Pulmonary artery endothelial cell (primary cell): ENCODE data around the gene ENTREP3. TPM values are rescaled to one million over a fixed set of nuclear protein-coding genes. Genes with fewer than 3 reads are reported as not detected.
"Not testable (repeated sequence)": the region's sequence is repeated elsewhere in the genome, so short reads cannot be mapped to it uniquely, and the experiment has no call there.

Experiments used
- DNase-seq: peaks from one replicate; pipeline ENCODE4 v3.0.0-alpha.2; 2011; ENCODE audit warnings: low read depth, low spot score
- total RNA-seq: library from RNA; depleted of rRNA; stranded (reverse); fragments of >200 nt; gene quantifications from 2 replicates; pipeline ENCODE4 v1.2.3, GENCODE V29; 2014

ENTREP3 gene
- total RNA-seq, 1 donor from 2014 or later = 4.9 TPM

DNA sequence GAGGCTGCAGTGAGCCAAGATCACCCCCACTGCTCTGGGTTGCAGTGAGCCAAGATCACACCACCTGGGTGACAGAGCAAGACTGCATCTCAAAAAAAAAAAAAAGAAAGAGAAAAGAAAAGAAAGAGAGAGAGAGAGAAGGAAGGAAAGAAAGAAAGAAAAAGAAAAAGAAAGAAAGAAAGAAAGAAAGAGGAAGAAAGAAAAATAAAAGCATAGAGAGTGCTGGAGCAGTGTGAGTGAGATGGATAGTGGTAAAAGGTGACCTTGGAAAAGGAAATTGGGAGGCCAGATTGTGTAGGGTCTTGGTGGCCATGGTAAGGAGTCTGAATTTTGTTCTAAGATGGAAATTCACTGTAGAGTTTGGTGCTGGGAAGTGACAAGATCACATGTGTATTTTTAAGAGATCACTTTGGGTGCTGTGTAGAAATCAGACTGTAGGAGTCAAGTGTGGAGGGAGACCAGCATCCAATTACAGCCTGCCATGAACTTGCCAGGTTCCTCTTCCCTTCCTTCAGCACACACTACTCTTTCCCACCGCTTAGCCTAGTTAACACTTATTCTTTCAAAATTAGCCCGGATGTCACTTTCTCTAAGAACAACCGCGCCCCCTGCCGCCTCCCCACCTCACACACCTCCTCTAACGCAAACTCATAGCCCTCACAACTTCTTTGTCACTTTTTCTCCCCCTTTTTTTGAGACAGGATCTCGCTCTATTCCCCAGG is 28.9 kb downstream of the ENTREP3 start:
- peak; percentile 57 for DNase-seq

DNA sequence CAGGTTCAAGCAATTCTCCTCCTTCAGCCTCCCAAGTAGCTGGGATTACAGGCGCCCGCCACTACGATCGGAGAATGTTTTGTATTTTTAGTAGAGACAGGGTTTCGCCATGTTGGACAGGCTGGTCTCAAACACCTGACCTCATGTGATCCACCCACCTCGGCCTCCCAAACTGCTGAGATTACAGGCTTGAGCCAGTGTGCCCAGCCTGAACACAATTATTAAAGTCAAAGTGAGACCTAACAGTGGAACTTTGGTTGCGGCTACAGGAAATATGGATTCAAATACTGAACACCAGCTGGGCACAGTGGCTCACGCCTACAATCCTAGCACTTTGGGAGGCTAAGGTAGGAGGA is 29.9 kb downstream of the ENTREP3 start:
- DNase-seq = not testable (repeated sequence)

GRCh38 chr1:155223047-155223446 is 32.2 kb downstream of the ENTREP3 start:
- no peak for DNase-seq

GRCh38 chr1:155220211-155220965 is 34.9 kb downstream of the ENTREP3 start:
- DNase-seq = not testable (repeated sequence)

- DNase-seq = no peak
Observed at GRCh38 chr1:155219592-155220031, 35.7 kb downstream of the ENTREP3 start.

DNA sequence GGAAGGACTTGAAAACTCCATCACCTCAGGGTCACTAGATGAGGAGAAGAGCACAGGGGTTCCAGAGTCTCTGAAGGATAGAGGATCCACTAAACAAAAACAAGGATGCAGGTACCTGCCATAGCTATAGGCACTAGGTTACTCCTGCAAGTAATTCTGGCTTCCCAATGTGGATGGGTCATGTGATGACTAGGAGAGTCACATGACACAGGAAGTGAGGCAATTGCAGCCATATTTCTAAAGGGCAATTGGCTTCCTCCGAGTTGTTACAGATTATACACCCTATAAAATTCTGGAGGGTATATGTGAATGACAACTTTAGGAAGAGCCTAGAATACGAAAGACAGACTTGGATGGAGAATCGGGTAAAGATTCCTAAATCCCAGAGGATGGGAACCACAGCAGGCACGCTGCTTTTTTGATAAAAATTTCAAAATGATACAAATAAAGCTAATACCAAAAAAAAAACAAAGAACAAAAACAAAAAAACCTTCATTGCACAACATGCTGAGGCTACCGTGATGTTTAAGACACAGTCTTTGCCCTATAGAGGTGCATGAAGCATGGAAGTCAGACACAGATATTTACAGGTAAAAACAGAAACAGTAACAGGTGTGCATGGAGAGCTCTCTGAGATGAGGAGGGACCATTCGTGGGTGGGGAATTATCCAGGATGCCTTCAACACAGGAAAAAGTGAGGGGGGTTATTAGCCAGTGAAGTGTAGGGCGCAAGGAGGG is 36.3 kb downstream of the ENTREP3 start:
- no peak for DNase-seq

GRCh38 chr1:155214702-155215101 is 40.6 kb downstream of the ENTREP3 start:
- not testable (repeated sequence) for DNase-seq

GRCh38 chr1:155212051-155212440 is 43.2 kb downstream of the ENTREP3 start:
- DNase-seq = not testable (repeated sequence)

- not testable (repeated sequence) for DNase-seq
Observed at GRCh38 chr1:155211381-155212050, 43.8 kb downstream of the ENTREP3 start.

DNA sequence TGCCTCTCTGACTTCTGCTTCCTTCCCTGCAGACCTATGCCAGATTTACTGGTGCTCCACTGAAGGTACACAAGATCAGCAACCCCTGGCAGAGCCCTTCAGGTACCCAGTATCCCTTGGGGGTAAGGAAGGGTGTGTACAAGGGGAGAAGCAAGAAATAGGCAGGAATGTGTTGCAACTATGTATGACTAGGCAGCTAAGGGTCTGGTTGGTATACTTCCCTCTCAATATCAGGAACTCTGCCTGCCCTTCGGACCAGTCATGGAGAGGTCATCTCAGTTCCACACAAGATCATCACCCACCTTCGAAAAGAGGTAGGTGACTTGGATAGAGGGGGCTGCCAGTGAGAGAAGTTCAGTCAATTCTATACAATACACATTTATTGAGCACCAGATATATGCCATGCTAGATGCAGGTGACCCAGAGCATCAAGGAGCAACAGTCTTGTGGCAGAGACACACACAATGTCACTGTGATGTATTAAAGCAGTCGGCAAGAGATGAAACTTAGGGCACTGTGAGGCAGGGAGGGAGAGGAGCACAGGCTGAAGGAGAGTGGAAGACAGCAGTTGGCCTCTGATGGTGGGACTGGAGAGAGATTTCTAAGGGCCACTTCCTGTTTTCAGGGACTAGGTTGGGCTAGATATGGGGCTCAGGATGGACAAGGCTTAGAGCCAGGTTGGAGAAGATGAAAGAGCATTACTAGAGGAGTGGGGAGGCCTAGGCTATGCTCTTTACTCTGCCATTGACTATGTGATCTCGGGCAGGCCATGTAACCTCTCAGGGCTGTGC is 44.8 kb downstream of the ENTREP3 start:
- no peak for DNase-seq

DNA sequence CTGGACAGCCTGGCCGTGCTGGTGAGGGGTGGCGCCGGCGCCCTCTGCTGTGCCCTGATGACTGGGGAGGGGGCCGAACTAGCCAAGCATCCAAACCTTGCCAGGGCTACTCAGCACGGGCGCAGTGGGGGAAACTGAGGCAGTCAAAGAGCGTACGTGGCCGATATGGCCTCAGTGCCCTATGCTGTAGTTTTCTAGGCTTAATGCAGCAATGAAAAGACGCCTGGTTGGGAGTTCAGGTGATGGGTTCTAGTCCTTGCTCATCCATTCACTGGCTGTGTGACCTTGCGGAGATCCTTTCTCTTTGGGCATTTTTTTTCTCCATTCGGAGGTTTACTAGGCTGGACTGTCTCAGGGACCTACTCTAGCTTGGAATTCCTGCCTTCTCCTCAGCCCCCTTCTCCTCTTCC is 46.0 kb downstream of the ENTREP3 start:
- DNase-seq = no peak

DNA sequence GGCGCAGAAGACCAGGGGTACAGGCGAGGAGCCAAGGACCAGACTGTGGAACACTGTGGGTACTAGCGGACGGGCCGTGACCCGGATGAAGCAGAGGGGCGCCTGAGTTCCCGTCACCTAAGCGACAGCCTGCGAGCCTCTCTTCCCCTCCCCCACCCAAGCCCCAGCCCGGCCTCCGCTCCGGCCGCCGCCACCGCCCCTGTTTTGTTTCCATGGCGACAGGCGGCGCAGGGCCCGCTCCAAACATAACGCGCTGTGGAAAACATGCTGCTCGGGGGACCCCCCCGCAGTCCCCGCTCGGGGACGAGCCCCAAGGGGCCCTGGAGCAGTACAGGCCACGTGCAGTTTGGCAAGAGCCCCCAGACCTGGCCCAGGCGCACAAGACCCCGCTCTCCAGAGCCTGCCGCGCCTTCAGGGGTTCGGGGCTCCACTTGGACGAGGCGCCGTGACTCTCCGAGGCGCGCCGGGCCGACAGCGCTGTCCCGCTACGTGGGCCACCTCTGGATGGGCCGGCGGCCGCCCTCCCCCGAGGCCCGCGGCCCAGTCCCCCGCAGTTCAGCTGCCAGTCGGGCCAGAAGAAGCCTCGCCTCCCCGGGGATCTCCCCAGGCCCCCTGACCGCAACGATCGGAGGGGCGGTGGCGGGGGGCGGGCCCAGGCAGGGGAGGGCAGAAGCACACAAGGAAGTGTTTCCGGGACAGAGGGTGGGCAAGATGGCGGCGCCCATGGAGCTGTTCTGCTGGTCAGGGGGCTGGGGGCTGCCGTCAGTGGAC is 46.6 kb downstream of the ENTREP3 start, which contains the start of gene MTX1:
Gene MTX1, plus strand, starts transcription at position 155 of the 771 bp plus-strand sequence. Its CDS starts 110 bp downstream, at position 265.
- no peak for DNase-seq

DNA sequence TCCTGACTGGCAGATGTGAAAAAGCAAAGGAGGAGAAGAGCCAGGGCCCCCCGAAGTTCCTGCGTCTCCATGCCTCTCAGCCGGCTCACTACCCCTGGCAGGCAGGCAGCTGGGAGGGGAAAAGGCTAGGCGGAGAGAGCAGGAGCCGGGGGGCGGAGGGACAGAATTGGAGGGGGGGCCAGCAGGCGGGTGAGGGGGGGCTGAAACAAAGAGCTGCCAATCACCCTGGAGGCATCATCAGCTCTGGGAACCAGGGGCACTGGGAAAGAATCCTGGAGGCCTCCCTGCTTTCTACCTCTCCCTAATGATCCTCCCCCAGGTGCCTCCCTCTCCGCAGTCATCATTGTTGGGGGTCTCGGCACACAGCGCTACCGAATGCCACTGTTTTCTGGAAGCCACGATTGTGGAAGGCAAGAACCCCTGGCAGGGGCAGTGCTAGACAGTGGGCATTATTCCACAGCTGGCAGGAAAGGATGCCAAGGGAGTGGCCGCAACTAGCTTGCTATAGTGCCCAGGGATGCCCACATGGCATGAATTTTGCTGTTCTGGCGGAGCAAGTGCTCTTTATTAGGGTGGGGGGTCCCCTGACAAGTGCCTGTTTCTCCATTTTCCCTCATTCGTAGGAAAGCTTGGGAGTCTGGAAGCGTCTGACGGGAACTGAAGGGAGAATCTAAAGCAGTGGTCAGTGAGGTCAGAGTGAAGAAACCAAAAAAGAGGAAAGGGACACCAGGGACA is 47.3 kb downstream of the ENTREP3 start, which contains the start of gene THBS3:
Gene THBS3, minus strand, starts transcription at position 92 of the 735 bp plus-strand sequence. Its CDS starts 21 bp downstream, at position 71.
- no peak for DNase-seq

DNA sequence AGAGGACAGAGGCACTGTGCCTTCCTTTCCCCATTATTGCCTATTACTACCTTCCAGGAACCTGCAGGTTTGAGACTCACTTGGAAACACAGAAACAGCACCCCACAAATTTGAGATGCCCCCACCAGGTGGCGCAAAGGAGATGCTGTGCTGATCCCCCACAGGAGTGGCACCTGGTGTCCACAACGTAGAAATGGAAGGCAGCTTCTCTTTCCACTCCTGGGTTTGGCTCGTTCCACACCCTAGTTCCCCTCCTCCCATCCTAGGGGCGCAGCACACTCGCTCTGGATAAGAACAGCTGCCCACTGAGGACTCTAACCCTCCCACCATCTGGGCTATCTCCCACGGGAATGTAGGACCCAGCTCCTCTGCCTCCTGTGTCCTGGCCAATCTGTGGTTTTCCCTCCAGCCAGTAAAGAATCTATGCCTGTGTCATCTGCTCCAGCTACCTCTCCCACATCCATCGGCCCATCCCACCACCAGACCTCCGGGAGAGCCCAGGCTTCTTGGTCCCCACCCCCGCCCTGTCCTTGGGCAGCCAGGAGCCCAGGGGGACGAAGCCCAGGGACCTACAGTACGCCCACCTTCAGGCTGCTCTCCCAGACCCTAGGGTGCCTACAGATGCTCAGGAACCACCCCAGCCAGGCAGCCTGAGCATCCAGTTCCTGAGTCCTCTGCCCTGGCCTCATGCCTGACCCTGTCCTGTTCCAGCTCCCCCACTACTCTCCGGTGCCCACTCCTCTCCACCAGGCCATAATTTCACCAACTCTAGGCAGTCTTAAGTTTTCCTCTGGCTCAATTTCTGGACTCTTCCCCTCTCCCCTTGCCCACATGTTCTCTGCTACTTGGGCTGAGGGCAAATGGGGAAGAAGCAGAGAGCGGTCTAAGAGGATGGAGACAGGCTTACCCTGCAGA is 48.1 kb downstream of the ENTREP3 start:
- peak; percentile 43 for DNase-seq

- no peak for DNase-seq
Observed at GRCh38 chr1:155205969-155206593, 49.2 kb downstream of the ENTREP3 start.

- DNase-seq = no peak
Observed at GRCh38 chr1:155205035-155205434, 50.2 kb downstream of the ENTREP3 start.

DNA sequence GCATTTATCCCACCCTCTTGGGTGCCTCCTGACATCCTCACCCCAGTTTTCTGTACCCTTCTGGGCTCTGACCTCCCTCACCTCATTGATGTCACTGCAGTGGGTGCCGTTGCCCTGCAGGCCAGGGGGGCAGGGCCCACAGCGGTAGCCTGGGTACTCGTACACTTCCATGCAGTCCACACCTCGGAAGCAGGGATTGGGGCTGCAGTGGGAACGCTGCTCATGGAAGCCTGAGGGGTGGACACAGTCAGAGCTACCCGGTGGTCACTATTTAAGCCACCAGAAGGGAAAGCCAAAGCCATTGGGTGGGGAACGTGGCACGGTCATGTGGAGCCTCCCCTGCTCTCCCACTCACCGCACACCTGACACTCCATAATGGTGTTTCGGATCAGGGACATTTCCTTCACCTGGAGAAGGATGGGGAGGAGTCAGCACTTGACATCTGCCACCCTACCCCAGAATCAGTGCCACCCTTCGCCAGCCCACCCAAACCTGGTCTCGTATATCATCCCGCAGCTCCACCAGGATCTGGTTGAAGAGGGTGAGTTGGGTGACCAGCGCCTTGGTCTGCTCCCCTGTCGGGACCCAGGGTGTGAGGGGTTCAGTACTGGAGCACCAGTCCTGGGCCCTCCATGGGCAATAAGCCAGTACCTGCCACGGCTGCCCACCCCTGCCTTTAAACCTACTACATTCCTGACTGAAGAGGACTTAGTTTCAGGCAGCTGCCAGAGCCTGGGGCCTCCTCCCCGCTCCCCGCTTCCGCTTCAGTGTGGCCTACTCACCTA is 52.4 kb downstream of the ENTREP3 start:
- no peak for DNase-seq
